HT1080 (cell line): ENCODE measurements around the gene LCN6. TPM values are rescaled to one million over a fixed set of nuclear protein-coding genes. Genes with fewer than 3 reads are reported as not detected.
"Not testable (repeated sequence)": the region's sequence is repeated elsewhere in the genome, so short reads cannot be mapped to it uniquely, and the experiment has no call there.

Experiments used
- DNase-seq: peaks from one replicate; pipeline ENCODE4 v3.0.0-alpha.2; 2015; ENCODE audit warnings: low read depth
- total RNA-seq: library from RNA; depleted of rRNA; stranded (reverse); fragments of >200 nt; shearing (Covaris generic); gene quantifications from 2 replicates; pipeline ENCODE4 v1.2.3, GENCODE V29; 2014

The LCN6 gene
- total RNA-seq, 1 experiment from 2014 or later: not detected

- DNase-seq: no peak
These were observed 36.3 kb downstream of the LCN6 start, which contains the start of gene DIPK1B for GRCh38 chr9:136711751-136712689. TSS of gene DIPK1B (plus strand) at chr9:136712572. CDS start at chr9:136712666, 94 bp downstream.

GRCh38 chr9:136711219-136711648, 37.1 kb downstream of the LCN6 start:
- DNase-seq: not testable (repeated sequence)

DNA sequence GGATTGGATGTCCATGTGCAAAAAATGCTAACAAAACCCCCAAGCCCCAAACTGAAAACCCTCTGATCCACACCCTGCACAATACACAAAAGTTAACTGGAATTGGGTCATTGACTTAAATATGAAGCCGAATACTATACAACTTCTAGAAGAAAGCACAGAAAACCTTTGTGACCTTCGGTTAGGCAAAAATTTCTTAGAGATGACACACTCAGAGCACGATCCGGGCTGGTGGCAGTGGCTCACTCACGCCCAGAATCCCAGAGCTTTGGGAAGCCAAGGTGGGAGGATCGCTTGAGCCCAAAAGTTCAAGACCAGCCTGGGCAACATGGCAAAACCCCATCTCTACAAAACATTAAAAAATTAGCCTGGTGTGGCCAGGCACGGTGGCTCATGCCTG, 37.8 kb downstream of the LCN6 start:
- DNase-seq: no peak

DNA sequence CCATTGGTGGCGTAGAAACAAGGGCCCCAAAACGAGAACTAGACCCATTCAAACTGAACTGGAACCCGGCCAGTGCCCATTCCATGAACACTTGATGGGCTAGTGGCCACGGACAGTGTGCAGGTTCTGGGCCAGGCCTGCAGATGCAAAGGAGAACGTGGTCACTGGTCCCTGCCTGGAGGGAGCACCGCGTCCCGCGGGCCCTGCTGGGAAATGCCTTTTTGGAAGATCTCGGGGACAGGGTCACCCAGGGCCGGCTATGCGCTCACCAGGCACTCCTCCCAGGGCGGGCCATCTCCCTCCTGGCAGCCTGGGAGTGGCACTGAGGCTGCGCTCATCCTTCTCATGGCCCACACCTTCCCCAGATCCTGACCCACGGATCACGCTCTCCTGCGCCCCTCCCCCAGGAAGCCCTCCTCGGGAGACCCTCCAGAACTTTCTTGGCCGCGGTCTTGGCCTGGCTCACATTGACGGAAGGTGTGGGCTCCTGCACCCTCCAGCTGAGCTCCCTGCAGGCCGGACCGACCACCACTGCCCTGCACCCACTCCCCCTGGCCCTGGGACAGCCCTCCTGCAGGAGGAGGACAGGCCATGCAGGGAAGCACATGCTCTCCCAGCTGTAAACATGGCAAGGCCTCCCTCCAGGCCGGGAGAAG, 38.7 kb downstream of the LCN6 start:
- no peak for DNase-seq

GRCh38 chr9:136707849-136708517, 40.3 kb downstream of the LCN6 start:
- DNase-seq: no peak

GRCh38 chr9:136707011-136707410, 41.3 kb downstream of the LCN6 start:
- no peak for DNase-seq

- no peak for DNase-seq
These were observed 42.8 kb downstream of the LCN6 start for GRCh38 chr9:136705564-136705963.

DNA sequence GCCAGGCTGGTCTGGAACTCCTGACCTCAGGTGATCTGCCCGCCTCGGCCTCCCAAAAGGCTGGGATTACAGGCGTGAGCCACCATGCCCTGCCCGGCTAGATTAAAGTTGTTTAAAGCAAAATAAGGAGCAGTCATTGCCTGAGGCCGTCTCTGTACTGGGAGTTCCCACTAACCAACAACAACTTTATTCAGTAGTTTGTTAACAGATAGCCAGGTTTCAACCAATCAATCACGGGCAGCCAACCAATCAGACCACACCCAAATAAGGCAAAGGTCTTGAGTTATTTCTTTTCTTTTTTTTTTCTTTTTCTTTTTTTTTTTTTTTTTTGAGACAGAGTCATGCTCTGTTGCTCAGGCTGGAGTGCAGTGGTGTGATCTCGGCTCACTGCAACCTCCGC, 43.6 kb downstream of the LCN6 start:
- not testable (repeated sequence) for DNase-seq

DNA sequence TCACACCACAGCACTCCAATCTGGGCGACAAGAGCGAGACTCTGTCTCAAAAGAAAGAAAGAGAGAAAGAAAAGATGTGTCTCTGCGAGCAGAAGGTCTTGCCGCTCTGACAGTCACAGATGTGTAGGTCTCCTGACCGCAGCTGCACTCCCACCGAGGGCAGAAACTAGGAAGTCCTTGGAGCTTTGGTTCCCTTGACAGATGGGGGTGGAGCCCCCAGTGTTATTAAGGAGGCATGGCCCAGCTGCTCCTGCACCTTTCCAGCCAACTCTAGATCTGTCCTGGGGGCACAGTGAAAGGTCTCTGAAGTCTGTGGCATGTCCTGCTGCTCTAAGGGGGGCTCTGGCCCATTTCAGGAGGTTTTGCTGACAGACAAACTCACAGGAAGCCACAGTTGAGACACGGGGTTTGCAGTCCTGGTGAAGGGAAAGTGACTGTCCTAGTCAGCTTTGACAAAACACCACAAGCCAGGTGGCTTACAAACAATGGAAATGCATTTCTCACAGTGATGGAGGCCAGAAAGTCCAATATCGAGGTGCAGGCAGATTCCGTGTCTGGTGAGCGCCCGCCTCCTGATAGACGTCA, 45.0 kb downstream of the LCN6 start:
- no peak for DNase-seq

GRCh38 chr9:136701668-136702053, 46.7 kb downstream of the LCN6 start:
- DNase-seq: no peak

DNA sequence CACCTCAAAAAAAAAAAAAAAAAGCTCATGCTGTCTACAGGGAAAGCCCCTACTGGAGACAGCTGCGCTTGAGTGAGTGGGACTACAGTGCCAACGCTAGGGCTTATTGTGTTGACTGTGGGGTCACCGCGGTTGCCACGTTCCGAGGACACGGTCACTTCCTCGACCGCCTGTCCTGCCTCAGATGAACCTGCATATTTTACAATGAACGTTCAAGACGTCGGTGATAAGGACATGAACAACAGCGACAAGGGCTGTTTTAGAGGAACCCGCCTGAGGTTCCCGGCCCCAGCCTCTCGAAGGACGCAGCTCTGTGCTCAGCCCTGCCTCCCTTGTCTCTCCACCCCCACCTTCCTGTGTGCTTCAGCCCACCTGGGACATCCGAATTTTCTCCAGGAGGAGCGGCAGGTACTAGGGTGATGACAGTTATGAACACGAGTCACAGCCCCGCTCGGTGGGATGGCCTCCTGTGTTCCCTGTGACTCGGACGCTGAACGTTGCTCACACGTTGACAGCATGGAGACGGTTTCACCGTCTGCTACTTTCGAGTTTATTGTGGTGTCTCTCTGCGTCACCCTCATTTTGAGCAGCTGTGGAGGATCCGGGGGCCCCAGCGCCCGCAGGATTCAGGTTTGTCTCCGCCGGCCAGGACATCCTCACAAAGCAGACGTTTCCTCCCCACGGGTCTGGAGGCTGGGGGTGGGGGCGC, 47.2 kb downstream of the LCN6 start:
- no peak for DNase-seq

DNA sequence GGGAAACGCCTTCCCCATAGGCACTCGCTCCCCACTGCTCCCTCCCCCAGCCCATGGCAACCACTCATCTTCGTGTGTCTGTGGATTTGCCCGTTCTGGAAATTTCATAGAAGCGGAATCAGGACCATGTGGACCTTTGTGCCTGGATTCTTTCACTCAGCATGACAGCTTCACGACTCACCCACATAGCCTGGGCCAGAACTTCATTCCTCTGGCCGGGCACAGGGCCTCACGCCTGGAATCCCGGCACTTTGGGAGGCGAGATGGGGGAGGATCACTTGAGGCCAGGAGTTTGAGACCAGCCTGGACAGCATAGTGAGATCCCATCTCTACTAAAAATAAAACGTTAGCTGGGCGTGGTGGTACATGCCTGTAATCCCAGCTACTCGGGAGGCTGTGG, 48.0 kb downstream of the LCN6 start:
- no peak for DNase-seq

GRCh38 chr9:136698635-136699246, 49.6 kb downstream of the LCN6 start:
- DNase-seq: no peak

DNA sequence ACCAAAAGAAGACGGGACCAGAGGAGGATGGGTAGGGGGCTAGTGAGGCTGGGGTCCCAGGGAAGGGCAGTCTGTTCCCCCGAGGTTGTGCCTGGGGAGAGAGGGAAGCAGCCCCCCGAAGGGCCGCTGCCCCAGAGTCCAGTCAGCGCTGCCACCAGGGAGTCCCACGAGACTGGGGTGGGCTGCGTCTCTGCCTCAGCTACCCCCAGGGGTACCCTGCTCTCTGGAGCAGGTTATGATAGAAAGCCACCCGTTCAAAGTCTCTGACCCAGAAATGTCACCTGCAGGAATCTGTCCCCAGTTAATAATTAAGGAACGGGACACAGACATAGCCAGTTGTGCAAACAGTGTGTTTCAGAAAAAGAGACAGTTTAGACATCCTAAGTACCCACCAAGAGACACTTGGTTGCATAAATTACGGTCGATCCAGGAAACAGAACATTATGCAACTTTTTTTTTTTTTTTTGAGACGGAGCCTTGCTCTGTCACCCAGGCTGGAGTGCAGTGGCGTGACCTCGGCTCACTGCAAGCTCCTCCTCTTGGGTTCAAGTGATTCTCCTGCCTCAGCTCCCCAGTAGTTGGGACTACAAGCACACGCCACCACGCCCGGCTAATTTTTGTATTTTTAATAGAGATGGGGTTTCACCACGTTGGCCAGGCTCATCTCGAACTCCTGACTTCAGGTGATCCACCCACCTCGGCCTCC, 50.4 kb downstream of the LCN6 start:
- DNase-seq: no peak

DNA sequence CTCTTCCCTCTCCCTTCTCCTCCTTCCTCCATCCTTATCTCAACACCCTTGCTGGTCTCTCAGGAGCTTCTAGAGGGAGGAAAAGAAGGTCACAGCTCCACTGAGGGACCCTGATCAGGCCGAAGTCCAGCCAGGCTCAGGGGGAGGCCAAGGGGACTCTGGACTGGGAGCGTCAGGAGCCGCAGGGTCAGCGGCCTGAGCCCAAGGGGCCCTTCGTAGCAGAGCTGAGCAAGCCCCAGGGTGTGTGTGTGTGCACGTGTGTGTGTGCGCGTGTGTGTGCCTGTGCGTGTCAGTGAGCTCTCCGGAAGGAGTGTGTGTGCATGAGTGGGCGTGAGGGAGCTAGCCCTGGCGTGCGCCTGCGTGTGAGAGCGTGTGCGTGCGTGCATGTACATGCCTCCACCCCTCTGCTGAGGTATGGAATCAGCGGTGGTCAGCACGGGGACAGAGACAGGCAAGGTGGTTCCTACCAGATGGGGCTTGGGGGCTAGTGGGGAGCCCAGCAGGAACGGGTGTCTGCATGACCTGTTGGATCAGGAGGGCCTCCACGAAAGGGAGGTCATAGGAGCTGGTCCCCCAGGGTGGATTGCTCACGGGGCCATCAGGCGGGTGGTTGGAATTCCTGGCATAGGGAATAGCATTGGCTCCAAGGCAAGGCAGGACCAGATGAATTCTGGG, 51.0 kb downstream of the LCN6 start:
- DNase-seq: no peak

DNA sequence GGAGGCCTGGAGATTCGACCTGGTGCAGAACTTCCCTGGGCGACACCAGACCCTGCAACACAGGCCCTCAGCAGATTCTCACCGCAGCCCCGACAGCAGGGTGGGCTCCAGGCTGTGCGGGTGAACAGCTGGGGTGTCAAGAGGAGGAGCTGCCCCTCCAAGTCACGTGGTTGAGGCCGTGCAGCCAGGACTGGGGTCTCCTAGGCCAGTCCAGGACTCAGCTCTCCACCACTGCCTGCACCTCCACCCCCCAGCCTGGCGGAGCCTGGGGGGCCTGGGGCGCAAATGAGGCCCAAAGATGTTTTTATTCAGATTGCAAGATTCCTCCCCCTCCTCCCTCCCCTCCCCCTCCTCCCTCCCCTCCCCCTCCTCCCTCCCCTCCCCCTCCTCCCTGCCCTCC, 51.8 kb downstream of the LCN6 start:
- no peak for DNase-seq

- DNase-seq: no peak
These were observed 52.4 kb downstream of the LCN6 start for GRCh38 chr9:136695955-136696354.

GRCh38 chr9:136695435-136695895, 52.9 kb downstream of the LCN6 start:
- DNase-seq: peak; percentile 32

- DNase-seq: no peak
These were observed 53.5 kb downstream of the LCN6 start for GRCh38 chr9:136694872-136695247.
